HG02981 (cell line): ENCODE data around the gene USP3.

ENCODE experiments used
- ATAC-seq: cut with Tn5 transposase; IDR thresholded peaks from one replicate; pipeline ENCODE4 v1.9.1; 2021; ENCODE audit warnings: mild to moderate bottlenecking, moderate library complexity; ENCODE audit not compliant: unreplicated experiment

The USP3 gene

GRCh38 chr15:63504247-63504978 is at the start of gene USP3:
Gene USP3, plus strand, starts transcription at chr15:63504593. Its CDS starts 147 bp downstream, at chr15:63504740.
- ATAC-seq = peak; percentile 43

- ATAC-seq = no peak
Observed at GRCh38 chr15:63456258-63456657, 48.1 kb upstream of the USP3 start.

- no peak for ATAC-seq
Observed at GRCh38 chr15:63457379-63457778, 47.0 kb upstream of the USP3 start.

- ATAC-seq = no peak
Observed at GRCh38 chr15:63458026-63458425, 46.4 kb upstream of the USP3 start.

- no peak for ATAC-seq
Observed at GRCh38 chr15:63458794-63459395, 45.5 kb upstream of the USP3 start.

- no peak for ATAC-seq
Observed at GRCh38 chr15:63460210-63461155, 43.9 kb upstream of the USP3 start.

GRCh38 chr15:63461230-63461985 is 43.0 kb upstream of the USP3 start:
- no peak for ATAC-seq

- no peak for ATAC-seq
Observed at GRCh38 chr15:63462088-63462487, 42.3 kb upstream of the USP3 start.

- no peak for ATAC-seq
Observed at GRCh38 chr15:63463036-63463435, 41.4 kb upstream of the USP3 start.

- no peak for ATAC-seq
Observed at GRCh38 chr15:63463793-63464192, 40.6 kb upstream of the USP3 start.

GRCh38 chr15:63465104-63465503 is 39.3 kb upstream of the USP3 start:
- ATAC-seq = no peak

- ATAC-seq = no peak
Observed at GRCh38 chr15:63466378-63467192, 37.8 kb upstream of the USP3 start.

- no peak for ATAC-seq
Observed at GRCh38 chr15:63469190-63469589, 35.2 kb upstream of the USP3 start.

GRCh38 chr15:63469984-63470383 is 34.4 kb upstream of the USP3 start:
- no peak for ATAC-seq

- peak; percentile 38 for ATAC-seq
Observed at GRCh38 chr15:63473007-63473748, 31.2 kb upstream of the USP3 start.

GRCh38 chr15:63473749-63473998 is 30.7 kb upstream of the USP3 start:
- ATAC-seq = peak; percentile 1

- peak; percentile 59 for ATAC-seq
Observed at GRCh38 chr15:63473999-63474809, 30.2 kb upstream of the USP3 start.

GRCh38 chr15:63474810-63475316 is 29.5 kb upstream of the USP3 start:
- peak; percentile 49 for ATAC-seq
